ENCODE data around the gene B4GALNT3. TPM values are rescaled to one million over a fixed set of nuclear protein-coding genes. Genes with fewer than 3 reads are reported as not detected.

Gene B4GALNT3
- total RNA-seq, 1 experiment from 2014 or later = 23.3 TPM

GRCh38 chr12:550473-551260 is 90.9 kb downstream of the B4GALNT3 start:
- Histone ChIP-seq H3K79me1 (ENCODE audit: insufficient read depth, low read depth, low read length, poor library complexity, severe bottlenecking) (no peaks in the 10 kb centered on the region), H3K56ac (ENCODE audit: insufficient read length, low read depth, low read length) (no peak overlapping the region), H4K8ac (replicated peaks; ENCODE audit: insufficient read length, low read depth, low read length) (no peak overlapping the region), H2AK5ac (ENCODE audit: insufficient read length, low read length) (no peak overlapping the region), H4K20me1 (ENCODE audit: control insufficient read depth, insufficient read depth, insufficient read length) (no peaks in the 10 kb centered on the region), H3K27me3 (ENCODE audit: insufficient read depth, low read length) (no peaks in the 10 kb centered on the region), H3K27ac (ENCODE audit: insufficient read length, low read depth, low read length) (no peak overlapping the region), H3K9me3 (ENCODE audit: control insufficient read depth, low read depth, low read length) (no peaks in the 10 kb centered on the region), H3K4ac (ENCODE audit: low read depth, low read length) (no peak overlapping the region), H2AFZ (ENCODE audit: low read length) (no peak overlapping the region), H2BK5ac (ENCODE audit: insufficient read length, low read length) (no peak overlapping the region), H2BK20ac (ENCODE audit: low read depth, low read length, poor library complexity, severe bottlenecking) (no peak overlapping the region), H3K9ac (ENCODE audit: extremely low read depth, insufficient read length, low read length) (no peak overlapping the region), H3K18ac (ENCODE audit: insufficient read length, low read depth, low read length) (no peak overlapping the region), H4K91ac (ENCODE audit: insufficient read length, low read depth, low read length) (no peak overlapping the region), H2BK120ac (ENCODE audit: low read depth, low read length, poor library complexity, severe bottlenecking) (no peak overlapping the region), H3K23ac (ENCODE audit: insufficient read length, low read depth, low read length) (no peak overlapping the region), H3K4me1 (ENCODE audit: insufficient read depth, low read length) (no peaks in the 10 kb centered on the region), H3K79me2 (ENCODE audit: insufficient read depth, low read length) (no peaks in the 10 kb centered on the region), H3K23me2 (ENCODE audit: insufficient read length, low read depth, low read length, poor library complexity, severe bottlenecking) (peaks cover 5% of the 10 kb centered on the region), H3K4me2 (ENCODE audit: insufficient read depth, insufficient read length, low read length) (no peak overlapping the region), H4K5ac (ENCODE audit: insufficient read length, low read depth, low read length) (no peak overlapping the region), H2BK12ac (ENCODE audit: insufficient read length, low read depth, low read length) (no peak overlapping the region), H3K14ac (ENCODE audit: insufficient read depth, low read length) (no peak overlapping the region; the same call in 1 of the 2 replicates), H3T11ph (ENCODE audit: low read length) (no peak overlapping the region), H2BK15ac (ENCODE audit: low read depth, low read length) (no peak overlapping the region)
- H3K36me3 Mint-ChIP-seq (ENCODE audit: insufficient read depth in 1 of 3, low read depth in 3 of 3) = peaks cover 14 to 55% (median 21%) of the 10 kb centered on the region in 3 experiments; a peak in 6 of 7 replicates
- peaks cover 3% of the 10 kb centered on the region for H3K27me3 Mint-ChIP-seq (ENCODE audit: low read depth)
- TF ChIP-seq CTCF (conservative IDR thresholded peaks at IDR 0.05) = no peak
- no CpG with 5 or more reads among the region's 18 CpGs for WGBS (ENCODE audit: extremely low coverage, insufficient read length, low lambda C conversion rate)
- H3K27ac Mint-ChIP-seq = peak overlapping the region in 1 of 3 experiments; percentile 39; a peak in 2 of 7 replicates
- no peaks in the 10 kb centered on the region; a peak in 1 of 5 replicates for H3K9me3 Mint-ChIP-seq
- H3K4me1 Mint-ChIP-seq = peaks cover 0 to 3% of the 10 kb centered on the region in 2 experiments; a peak in 1 of 4 replicates
- no peak for DNase-seq
- H3K4me3 Mint-ChIP-seq = no peak overlapping the region

All from H9 (cell line).